ENCODE data around the gene RAB19. TPM values are rescaled to one million over a fixed set of nuclear protein-coding genes. Genes with fewer than 3 reads are reported as not detected.

The RAB19 gene
- total RNA-seq, 2 donors from 2014 or later: 18.8 to 22.7 TPM

DNA sequence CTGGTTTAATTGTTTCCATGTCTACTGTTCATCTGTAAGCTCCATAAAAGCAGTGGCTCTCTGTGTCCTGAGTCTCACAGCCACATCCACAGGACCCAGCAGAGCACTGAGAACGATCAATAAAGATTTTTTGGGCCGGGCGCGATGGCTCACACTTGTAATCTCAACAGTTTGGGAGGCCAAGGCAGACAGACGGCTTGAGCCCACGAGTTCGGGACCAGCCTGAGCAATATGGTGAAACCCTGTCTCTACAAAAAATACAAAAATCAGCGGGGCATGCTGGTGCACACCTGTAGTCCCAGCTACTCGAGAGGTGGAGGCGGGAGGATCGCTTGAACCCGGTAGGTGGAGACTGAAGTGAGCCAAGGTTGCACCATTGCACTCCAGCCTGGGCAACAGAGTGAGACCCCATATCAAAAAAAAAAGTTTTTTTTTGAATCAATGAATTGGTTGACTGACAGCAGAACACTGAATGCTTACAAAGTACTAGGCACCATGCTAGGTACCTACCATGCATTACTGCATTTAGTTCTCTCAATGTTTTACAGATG, 10.0 kb upstream of the RAB19 start:
- Histone ChIP-seq H3K4me3 (no peak overlapping the region), H3K36me3 (no peaks in the 10 kb centered on the region), H3K9ac (ENCODE audit: low read depth in 2 of 2, low read length in 2 of 2) (no peak overlapping the region), H3K27ac (no peak overlapping the region), H3K27me3 (no peaks in the 10 kb centered on the region), H3K4me1 (peaks cover 4% of the 10 kb centered on the region), H3K9me3 (no peaks in the 10 kb centered on the region)
- no peak for DNase-seq
- TF ChIP-seq, protein P1, sequence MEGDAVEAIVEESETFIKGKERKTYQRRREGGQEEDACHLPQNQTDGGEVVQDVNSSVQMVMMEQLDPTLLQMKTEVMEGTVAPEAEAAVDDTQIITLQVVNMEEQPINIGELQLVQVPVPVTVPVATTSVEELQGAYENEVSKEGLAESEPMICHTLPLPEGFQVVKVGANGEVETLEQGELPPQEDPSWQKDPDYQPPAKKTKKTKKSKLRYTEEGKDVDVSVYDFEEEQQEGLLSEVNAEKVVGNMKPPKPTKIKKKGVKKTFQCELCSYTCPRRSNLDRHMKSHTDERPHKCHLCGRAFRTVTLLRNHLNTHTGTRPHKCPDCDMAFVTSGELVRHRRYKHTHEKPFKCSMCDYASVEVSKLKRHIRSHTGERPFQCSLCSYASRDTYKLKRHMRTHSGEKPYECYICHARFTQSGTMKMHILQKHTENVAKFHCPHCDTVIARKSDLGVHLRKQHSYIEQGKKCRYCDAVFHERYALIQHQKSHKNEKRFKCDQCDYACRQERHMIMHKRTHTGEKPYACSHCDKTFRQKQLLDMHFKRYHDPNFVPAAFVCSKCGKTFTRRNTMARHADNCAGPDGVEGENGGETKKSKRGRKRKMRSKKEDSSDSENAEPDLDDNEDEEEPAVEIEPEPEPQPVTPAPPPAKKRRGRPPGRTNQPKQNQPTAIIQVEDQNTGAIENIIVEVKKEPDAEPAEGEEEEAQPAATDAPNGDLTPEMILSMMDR (IDR thresholded peaks at IDR 0.05): no peak
- intact Hi-C loops (cut with DNase I): no loop called here

DNA sequence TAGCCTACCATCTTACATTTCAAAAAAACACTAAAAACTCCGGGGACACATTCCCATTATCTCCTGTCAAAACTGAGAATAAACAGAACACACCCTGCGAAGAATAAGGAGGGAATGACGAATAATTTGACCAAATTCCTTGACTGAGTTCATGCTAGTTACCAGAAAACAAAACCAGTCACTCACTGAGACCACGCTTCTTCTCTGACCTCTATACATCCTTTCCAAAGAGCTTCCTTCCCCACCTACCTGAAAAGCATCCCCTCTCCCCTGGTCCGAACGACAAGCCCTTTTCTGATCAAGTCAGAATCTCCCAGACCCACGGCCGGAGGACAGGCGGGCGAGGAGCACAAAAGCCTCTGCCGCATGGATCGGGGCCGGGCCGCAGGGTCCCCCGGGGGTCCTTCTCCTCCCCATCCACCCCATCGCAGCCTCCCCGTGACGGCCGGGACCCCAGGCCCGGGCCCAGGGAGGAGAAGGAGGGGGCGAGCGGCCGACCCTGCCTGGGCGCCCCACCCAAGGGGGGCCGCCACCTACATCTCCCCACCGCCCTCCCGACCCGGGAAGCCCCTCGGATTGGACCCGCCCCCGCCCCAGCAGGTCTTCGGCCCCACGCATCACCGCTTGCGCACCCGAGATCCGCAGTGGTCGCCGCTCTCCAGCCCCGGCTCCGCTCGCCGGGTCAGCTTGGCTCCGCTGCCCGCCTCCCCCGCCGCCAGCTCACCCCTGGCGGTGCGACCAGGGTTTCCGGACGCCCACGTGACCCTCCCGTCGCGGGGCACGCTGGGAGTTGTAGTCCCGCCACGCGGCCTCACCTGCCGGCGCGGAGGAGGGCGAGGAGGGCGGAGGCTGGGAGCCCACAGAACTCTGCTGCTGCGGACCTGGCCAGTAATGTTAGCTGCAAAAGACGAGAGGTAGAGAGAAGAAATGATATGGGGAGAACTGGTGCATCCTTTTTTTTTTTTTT, 5.8 kb upstream of the RAB19 start, which contains the start of gene SLC37A3:
Gene SLC37A3, minus strand, starts transcription at position 747 of the 967 bp plus-strand sequence. CDS start 16,004 bp downstream, outside the sequence.
- Histone ChIP-seq H3K4me3 (peak within 1 kb of the TSS; percentile 95), H3K36me3 (no peaks in the 10 kb centered on the region), H3K4me1 (peaks cover 4% of the 10 kb centered on the region), H3K27me3 (no peaks in the 10 kb centered on the region), H3K27ac (peak within 1 kb of the TSS; percentile 80), H3K9ac (ENCODE audit: low read depth in 2 of 2, low read length in 2 of 2) (peak within 1 kb of the TSS; percentile 88 to 96), H3K9me3 (no peaks in the 10 kb centered on the region)
- intact Hi-C loops (cut with DNase I): no loop called here
- TF ChIP-seq, protein P1 (IDR thresholded peaks at IDR 0.05): no peak
- peak; percentile 93 for DNase-seq

DNA sequence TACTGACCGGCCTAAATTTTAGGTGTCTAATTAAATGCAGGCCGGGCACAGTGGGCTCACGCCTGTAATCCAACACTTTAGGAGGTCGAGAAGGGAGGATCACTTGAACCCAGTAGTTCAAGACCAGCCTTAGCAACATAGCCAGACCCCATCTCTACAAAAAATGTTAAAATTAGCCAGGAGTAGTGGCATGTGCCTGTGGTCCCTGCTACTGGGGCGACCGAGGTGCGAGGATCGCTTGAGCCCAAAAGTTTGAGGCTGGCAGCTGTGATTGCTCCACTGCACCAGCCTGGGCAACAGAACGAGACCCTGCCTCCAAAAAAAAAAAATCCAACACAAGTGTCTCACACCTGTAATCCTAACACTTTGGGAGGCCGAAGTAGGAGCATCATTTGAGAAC, 5.0 kb upstream of the RAB19 start:
- no peaks in the 10 kb centered on the region for H3K27me3 ChIP-seq
- peaks cover 4% of the 10 kb centered on the region for H3K4me1 ChIP-seq
- TF ChIP-seq, protein P1 (IDR thresholded peaks at IDR 0.05): no peak
- no peak for DNase-seq
- intact Hi-C loops (cut with DNase I): no loop called here
- H3K36me3 ChIP-seq: no peaks in the 10 kb centered on the region
- no peaks in the 10 kb centered on the region for H3K9me3 ChIP-seq
- H3K27ac ChIP-seq: no peak overlapping the region
- H3K9ac ChIP-seq (ENCODE audit: low read depth in 2 of 2, low read length in 2 of 2): no peak overlapping the region
- H3K4me3 ChIP-seq: no peak overlapping the region

DNA sequence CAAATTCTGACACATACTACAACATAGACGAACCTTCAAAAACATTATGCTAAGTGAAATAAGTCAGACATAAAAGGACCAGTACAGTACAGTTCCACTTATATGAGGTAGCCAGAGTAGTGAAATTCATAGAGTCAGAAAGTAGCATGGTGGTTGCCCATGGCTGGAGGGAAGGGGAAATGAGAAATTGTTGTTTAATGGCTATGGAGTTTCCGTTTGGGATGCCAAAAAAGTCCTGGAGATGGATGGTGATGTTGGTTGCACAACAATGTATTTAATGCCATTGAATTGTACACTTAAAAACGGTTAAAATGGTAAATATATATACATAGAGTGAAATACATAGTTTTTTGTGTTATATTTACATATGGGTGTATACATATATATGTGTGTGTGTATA, 3.5 kb upstream of the RAB19 start:
- Histone ChIP-seq H3K9me3 (no peaks in the 10 kb centered on the region), H3K9ac (ENCODE audit: low read depth in 2 of 2, low read length in 2 of 2) (no peak overlapping the region), H3K27ac (no peak overlapping the region), H3K36me3 (no peaks in the 10 kb centered on the region), H3K27me3 (no peaks in the 10 kb centered on the region), H3K4me1 (peaks cover 4% of the 10 kb centered on the region), H3K4me3 (no peak overlapping the region)
- intact Hi-C loops (cut with DNase I): no loop called here
- DNase-seq: no peak
- TF ChIP-seq, protein P1 (IDR thresholded peaks at IDR 0.05): no peak

DNA sequence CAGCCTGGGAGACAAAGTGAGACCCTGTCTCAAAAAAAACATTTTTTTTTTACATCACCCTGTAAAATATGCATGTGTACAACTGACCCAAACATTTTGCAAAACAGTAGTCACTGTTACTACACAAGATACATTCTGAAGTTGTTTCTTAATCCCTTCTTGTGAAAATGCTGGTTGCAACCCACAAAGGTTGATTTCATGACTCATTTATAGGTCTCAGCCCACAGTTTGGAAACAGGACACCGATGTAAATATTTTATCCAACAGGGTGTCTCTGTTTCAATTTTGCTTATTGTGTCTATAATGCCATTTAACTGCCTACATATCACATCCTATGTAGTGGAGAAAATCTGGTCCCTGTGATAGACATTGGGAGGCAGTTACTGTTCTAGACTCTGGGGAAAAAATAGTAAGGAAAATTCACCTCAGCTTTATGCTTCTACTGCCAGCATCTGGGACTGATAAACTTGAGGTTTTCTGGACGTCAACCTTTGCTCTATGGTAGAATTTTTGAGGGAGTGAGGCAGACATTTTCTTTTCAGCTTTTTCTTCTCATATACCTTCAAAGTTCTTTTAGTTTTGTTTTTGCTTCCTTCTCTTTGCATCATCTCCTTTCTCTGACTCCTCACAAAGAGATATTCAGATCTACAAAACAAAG, 1.6 kb upstream of the RAB19 start:
- Histone ChIP-seq H3K36me3 (no peaks in the 10 kb centered on the region), H3K27ac (no peak overlapping the region), H3K4me1 (no peaks in the 10 kb centered on the region), H3K9me3 (no peaks in the 10 kb centered on the region), H3K9ac (ENCODE audit: low read depth in 2 of 2, low read length in 2 of 2) (no peak overlapping the region), H3K4me3 (no peak overlapping the region), H3K27me3 (no peaks in the 10 kb centered on the region)
- TF ChIP-seq, protein P1 (IDR thresholded peaks at IDR 0.05): no peak
- no peak for DNase-seq
- intact Hi-C loops (cut with DNase I): no loop called here
